ENCODE data around the gene SPO11.

SPO11 gene

DNA sequence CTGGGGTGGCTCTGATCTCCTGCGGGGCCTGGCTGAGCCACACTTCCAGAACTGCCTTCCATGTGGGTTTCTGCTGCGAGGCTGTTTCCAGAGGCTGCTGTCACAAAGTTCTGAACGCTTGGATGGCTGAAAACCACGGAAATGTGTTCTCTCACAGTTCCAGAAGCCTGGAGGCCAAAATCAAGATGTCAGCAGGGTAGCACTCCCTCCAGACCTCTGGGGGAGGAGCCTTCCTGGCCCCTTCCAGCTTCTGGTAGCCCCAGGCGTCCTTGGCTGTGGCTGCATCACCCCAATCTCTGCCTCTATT, 39.5 kb upstream of the SPO11 start:
- H3K36me3 ChIP-seq (ENCODE audit: control insufficient read depth, insufficient read depth, low read length), result no peaks in the 10 kb centered on the region
- no peak for DNase-seq
- no peaks in the 10 kb centered on the region for H3K9me3 ChIP-seq (ENCODE audit: control insufficient read depth, low read length)
- peaks cover 3% of the 10 kb centered on the region for H3K27me3 ChIP-seq (replicated peaks; ENCODE audit: control insufficient read depth, insufficient read depth, low read length, poor library complexity, severe bottlenecking)
- no peaks in the 10 kb centered on the region for H3K4me1 ChIP-seq (ENCODE audit: control insufficient read depth, insufficient read depth, low read length, poor library complexity, severe bottlenecking)
- H3K4me3 ChIP-seq (ENCODE audit: insufficient read depth, low read depth, low read length, poor library complexity, severe bottlenecking), result no peak overlapping the region
- no peak overlapping the region for H3K27ac ChIP-seq (ENCODE audit: insufficient read depth, low read length, poor library complexity, severe bottlenecking)

DNA sequence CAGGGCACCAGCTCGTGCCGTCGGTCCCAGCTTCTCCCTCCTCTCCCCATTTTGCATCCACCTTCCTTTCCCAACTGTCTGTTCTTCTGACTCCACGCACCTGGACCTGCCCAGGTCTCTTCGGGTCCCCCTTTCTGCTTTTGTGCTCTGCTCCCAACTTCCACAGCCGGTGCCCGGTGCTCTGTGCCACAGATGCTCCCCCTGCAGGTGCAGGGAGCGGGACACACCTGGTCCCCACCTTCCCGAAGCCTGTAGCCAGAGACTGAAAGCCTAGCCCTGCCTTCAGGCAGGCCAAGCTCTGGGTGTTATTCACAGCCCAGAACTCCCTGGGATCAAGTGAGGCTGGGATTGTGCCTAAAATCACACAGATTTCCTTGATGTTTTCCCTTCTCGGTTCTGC, 38.6 kb upstream of the SPO11 start:
- no peaks in the 10 kb centered on the region for H3K4me1 ChIP-seq (ENCODE audit: control insufficient read depth, insufficient read depth, low read length, poor library complexity, severe bottlenecking)
- DNase-seq, result no peak
- H3K4me3 ChIP-seq (ENCODE audit: insufficient read depth, low read depth, low read length, poor library complexity, severe bottlenecking), result no peak overlapping the region
- peaks cover 3% of the 10 kb centered on the region for H3K27me3 ChIP-seq (replicated peaks; ENCODE audit: control insufficient read depth, insufficient read depth, low read length, poor library complexity, severe bottlenecking)
- H3K36me3 ChIP-seq (ENCODE audit: control insufficient read depth, insufficient read depth, low read length), result no peaks in the 10 kb centered on the region
- H3K27ac ChIP-seq (ENCODE audit: insufficient read depth, low read length, poor library complexity, severe bottlenecking), result no peak overlapping the region
- no peaks in the 10 kb centered on the region for H3K9me3 ChIP-seq (ENCODE audit: control insufficient read depth, low read length)

DNA sequence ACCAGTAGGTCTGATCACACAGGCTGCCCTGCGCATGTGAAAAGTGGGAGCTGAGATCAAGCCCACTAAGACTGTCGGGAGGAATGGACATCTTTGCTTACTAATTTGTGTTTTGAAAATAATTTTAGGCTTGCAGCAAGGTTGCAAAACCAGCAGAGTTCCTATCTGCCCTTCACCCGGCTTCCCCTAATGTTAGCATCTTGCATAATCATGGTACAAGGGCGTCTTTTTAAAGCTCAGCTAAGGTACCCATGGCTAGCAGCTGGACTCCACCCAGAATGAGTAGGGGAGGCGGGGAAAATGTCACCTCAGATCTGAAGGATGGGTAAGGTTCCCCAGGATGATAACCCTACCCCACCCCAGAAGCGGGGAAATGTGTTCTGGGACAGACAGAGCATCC, 37.9 kb upstream of the SPO11 start:
- H3K4me1 ChIP-seq (ENCODE audit: control insufficient read depth, insufficient read depth, low read length, poor library complexity, severe bottlenecking), result no peaks in the 10 kb centered on the region
- DNase-seq, result no peak
- H3K27me3 ChIP-seq (replicated peaks; ENCODE audit: control insufficient read depth, insufficient read depth, low read length, poor library complexity, severe bottlenecking), result peaks cover 3% of the 10 kb centered on the region

DNA sequence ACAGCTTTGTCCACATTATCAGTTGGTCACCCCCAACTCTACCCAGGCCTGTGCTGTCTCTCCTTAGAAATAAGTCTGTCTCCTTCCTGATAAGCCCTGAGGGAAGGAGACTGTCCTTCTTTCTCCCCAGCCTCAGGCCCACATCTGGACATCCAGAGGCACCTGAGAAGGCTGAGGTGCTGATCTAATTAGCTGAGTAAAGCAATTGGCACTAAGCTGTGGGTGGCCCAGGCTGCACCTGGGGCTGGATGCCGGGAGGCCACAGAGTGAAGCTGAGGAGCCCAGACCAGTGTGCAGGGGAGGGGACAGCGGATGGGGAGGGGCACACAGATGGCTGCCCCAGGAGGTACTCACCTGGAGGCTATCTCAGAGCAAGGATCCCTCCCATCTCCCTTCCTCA, 37.0 kb upstream of the SPO11 start:
- Histone ChIP-seq H3K27me3 (replicated peaks; ENCODE audit: control insufficient read depth, insufficient read depth, low read length, poor library complexity, severe bottlenecking) (peaks cover 3% of the 10 kb centered on the region), H3K4me3 (ENCODE audit: insufficient read depth, low read depth, low read length, poor library complexity, severe bottlenecking) (no peak overlapping the region)

More for the DNA sequence above, 37.9 kb upstream of the SPO11 start:
- no peaks in the 10 kb centered on the region for H3K9me3 ChIP-seq (ENCODE audit: control insufficient read depth, low read length)
- no peak overlapping the region for H3K4me3 ChIP-seq (ENCODE audit: insufficient read depth, low read depth, low read length, poor library complexity, severe bottlenecking)
- no peaks in the 10 kb centered on the region for H3K36me3 ChIP-seq (ENCODE audit: control insufficient read depth, insufficient read depth, low read length)
- no peak overlapping the region for H3K27ac ChIP-seq (ENCODE audit: insufficient read depth, low read length, poor library complexity, severe bottlenecking)

DNA sequence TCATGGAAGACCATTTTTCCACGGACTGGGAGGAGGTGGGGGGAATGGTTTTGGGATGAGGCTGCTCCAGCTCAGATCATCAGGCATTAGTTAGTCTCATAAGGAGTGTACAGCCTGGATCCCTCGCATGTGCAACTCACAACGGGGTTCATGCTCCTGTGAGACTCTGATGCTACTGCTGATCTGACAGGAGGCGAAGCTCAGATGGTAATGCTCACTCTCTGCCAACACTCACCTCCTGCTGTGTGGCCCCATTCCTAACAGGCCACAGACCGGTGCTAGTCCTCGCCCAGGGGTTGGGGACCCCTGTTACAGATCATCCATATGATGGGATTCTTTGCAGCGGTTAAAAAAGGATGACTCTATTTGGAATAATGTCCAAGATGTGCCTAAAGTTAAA, 35.6 kb upstream of the SPO11 start:
- H3K4me1 ChIP-seq (ENCODE audit: control insufficient read depth, insufficient read depth, low read length, poor library complexity, severe bottlenecking), result no peaks in the 10 kb centered on the region
- no peaks in the 10 kb centered on the region for H3K36me3 ChIP-seq (ENCODE audit: control insufficient read depth, insufficient read depth, low read length)
- no peak overlapping the region for H3K4me3 ChIP-seq (ENCODE audit: insufficient read depth, low read depth, low read length, poor library complexity, severe bottlenecking)
- no peaks in the 10 kb centered on the region for H3K27me3 ChIP-seq (replicated peaks; ENCODE audit: control insufficient read depth, insufficient read depth, low read length, poor library complexity, severe bottlenecking)
- H3K27ac ChIP-seq (ENCODE audit: insufficient read depth, low read length, poor library complexity, severe bottlenecking), result no peak overlapping the region
- no peak for DNase-seq
- H3K9me3 ChIP-seq (ENCODE audit: control insufficient read depth, low read length), result no peaks in the 10 kb centered on the region

More for the DNA sequence above, 37.0 kb upstream of the SPO11 start:
- no peak for DNase-seq
- no peaks in the 10 kb centered on the region for H3K4me1 ChIP-seq (ENCODE audit: control insufficient read depth, insufficient read depth, low read length, poor library complexity, severe bottlenecking)
- no peaks in the 10 kb centered on the region for H3K9me3 ChIP-seq (ENCODE audit: control insufficient read depth, low read length)
- no peaks in the 10 kb centered on the region for H3K36me3 ChIP-seq (ENCODE audit: control insufficient read depth, insufficient read depth, low read length)
- H3K27ac ChIP-seq (ENCODE audit: insufficient read depth, low read length, poor library complexity, severe bottlenecking), result no peak overlapping the region

DNA sequence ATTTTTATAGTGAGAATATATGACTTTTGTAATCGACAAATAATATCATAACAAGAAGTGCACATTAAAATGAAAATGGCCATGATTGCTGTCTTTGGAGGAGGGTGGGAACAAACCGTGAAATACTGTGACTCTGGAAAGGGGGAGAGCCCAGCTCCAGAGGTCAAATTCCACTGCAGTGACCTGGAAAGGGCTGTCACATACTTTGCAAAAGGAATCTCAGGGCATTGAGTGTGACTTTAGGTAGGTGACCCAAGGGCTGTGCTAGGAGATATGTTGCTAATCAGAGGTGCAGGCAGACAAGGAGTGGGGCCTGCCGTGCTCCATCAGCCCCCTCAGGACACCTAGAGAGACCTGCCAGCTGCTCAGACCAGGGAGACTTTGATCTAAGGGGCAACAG, 35.1 kb upstream of the SPO11 start:
- no peak overlapping the region for H3K27ac ChIP-seq (ENCODE audit: insufficient read depth, low read length, poor library complexity, severe bottlenecking)
- no peaks in the 10 kb centered on the region for H3K27me3 ChIP-seq (replicated peaks; ENCODE audit: control insufficient read depth, insufficient read depth, low read length, poor library complexity, severe bottlenecking)
- H3K4me3 ChIP-seq (ENCODE audit: insufficient read depth, low read depth, low read length, poor library complexity, severe bottlenecking), result no peak overlapping the region
- DNase-seq, result no peak
- H3K4me1 ChIP-seq (ENCODE audit: control insufficient read depth, insufficient read depth, low read length, poor library complexity, severe bottlenecking), result no peaks in the 10 kb centered on the region
- no peaks in the 10 kb centered on the region for H3K36me3 ChIP-seq (ENCODE audit: control insufficient read depth, insufficient read depth, low read length)
- H3K9me3 ChIP-seq (ENCODE audit: control insufficient read depth, low read length), result no peaks in the 10 kb centered on the region

DNA sequence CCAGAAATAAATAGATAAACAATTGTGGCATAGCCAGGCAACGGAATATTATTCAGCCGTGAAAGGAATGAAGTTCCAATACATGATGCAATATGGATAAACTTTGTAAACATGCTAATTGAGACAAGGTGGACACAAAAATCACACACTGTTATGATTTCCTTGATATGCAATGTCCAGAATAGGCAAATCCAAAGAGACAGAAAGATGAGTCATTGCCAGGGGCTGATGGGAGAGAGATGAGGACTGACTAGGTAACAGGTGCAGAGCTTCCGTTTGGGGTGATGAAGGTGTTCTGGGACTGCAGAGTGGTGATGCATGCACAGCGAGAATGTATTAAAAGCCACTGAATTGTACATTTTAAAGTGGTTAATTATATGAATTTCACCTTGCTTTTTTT, 31.1 kb upstream of the SPO11 start:
- H3K4me3 ChIP-seq (ENCODE audit: insufficient read depth, low read depth, low read length, poor library complexity, severe bottlenecking), result no peak overlapping the region
- H3K27me3 ChIP-seq (replicated peaks; ENCODE audit: control insufficient read depth, insufficient read depth, low read length, poor library complexity, severe bottlenecking), result no peaks in the 10 kb centered on the region
- no peaks in the 10 kb centered on the region for H3K9me3 ChIP-seq (ENCODE audit: control insufficient read depth, low read length)
- no peak overlapping the region for H3K27ac ChIP-seq (ENCODE audit: insufficient read depth, low read length, poor library complexity, severe bottlenecking)
- H3K36me3 ChIP-seq (ENCODE audit: control insufficient read depth, insufficient read depth, low read length), result no peaks in the 10 kb centered on the region
- no peak for DNase-seq
- no peaks in the 10 kb centered on the region for H3K4me1 ChIP-seq (ENCODE audit: control insufficient read depth, insufficient read depth, low read length, poor library complexity, severe bottlenecking)

DNA sequence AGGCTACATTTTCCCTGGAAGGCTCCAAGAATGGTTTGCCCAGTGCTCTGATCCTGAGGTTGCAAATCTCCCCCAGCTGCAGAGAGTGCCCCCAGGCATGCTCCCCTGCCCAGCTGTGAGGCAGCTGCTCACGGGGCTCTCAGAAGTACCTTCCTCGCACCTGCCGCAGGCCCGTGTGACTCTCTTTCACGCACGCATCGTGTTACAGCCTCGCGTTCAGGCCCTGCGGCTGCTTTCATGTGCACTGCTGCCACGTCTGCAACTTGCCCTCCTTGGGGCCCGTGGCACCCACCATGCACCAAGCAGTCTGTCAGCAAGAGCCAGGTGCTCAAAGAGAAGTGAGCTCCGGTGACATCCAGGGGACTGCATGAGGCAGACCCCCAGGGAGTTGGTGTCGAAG, 28.6 kb upstream of the SPO11 start:
- Histone ChIP-seq H3K4me3 (ENCODE audit: insufficient read depth, low read depth, low read length, poor library complexity, severe bottlenecking) (no peak overlapping the region), H3K9me3 (ENCODE audit: control insufficient read depth, low read length) (no peaks in the 10 kb centered on the region), H3K4me1 (ENCODE audit: control insufficient read depth, insufficient read depth, low read length, poor library complexity, severe bottlenecking) (no peaks in the 10 kb centered on the region), H3K36me3 (ENCODE audit: control insufficient read depth, insufficient read depth, low read length) (no peaks in the 10 kb centered on the region), H3K27me3 (replicated peaks; ENCODE audit: control insufficient read depth, insufficient read depth, low read length, poor library complexity, severe bottlenecking) (no peaks in the 10 kb centered on the region), H3K27ac (ENCODE audit: insufficient read depth, low read length, poor library complexity, severe bottlenecking) (no peak overlapping the region)
- no peak for DNase-seq

DNA sequence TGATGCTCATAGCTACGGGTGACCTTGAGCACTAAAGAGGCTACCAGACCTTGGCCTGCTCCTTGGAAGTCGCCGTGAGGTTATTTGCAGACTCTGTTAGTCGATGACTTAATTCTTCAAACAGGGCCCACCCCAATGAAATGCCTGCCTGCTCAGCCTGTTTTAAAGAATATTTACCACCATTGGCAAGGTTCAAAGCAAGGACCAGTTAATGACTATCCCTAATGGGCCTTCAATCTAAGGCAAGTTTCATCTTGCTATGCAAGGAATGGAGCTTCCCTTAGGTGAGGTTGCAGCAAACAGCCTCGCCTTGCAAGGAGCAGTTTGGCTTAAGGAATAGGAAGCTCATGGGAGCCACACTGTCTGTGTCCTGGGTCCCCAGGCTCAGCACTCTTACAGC, 22.9 kb upstream of the SPO11 start:
- no peak for DNase-seq
- Histone ChIP-seq H3K4me1 (ENCODE audit: control insufficient read depth, insufficient read depth, low read length, poor library complexity, severe bottlenecking) (no peaks in the 10 kb centered on the region), H3K9me3 (ENCODE audit: control insufficient read depth, low read length) (no peaks in the 10 kb centered on the region), H3K4me3 (ENCODE audit: insufficient read depth, low read depth, low read length, poor library complexity, severe bottlenecking) (no peak overlapping the region), H3K36me3 (ENCODE audit: control insufficient read depth, insufficient read depth, low read length) (no peaks in the 10 kb centered on the region), H3K27ac (ENCODE audit: insufficient read depth, low read length, poor library complexity, severe bottlenecking) (no peak overlapping the region), H3K27me3 (replicated peaks; ENCODE audit: control insufficient read depth, insufficient read depth, low read length, poor library complexity, severe bottlenecking) (peaks cover 4% of the 10 kb centered on the region)

DNA sequence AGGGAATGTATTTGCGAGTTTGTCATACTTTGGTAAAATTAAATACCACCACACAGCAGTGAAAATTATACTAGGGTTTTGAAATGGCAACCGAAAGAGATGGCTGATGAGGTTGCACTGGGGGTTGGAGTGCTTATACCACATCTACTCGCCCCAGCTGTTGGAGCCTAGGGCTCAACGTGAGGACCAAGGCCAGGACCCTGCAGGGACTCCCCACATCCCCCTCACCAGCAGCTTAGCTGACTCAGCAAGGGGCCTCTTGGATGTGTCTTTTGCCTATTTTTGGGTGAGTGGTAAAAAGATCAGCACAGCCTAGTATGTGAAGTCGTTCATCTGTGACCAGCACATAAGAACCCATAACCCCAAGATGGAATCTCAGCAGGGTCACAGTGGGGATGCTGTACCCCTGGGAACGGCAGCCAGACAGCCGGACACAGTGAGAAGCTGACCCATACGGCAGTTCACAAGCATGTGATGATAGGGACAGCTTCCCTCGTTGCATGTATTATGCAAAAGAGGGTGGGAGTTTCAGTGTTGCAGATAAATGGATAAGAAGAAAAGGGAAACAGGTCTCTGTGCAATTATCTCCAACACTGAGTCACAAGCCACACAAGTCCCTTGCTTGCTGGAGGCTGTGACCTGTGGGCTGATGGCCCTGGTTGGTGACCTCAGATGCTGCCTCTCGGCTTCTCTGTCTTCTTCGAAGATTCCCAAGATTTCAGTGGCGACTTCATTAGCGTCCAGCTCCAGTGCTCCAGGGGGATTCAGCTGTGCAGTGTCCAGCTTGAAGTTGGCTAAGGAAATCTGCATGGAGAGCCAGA, 20.9 kb upstream of the SPO11 start:
- Histone ChIP-seq H3K9me3 (ENCODE audit: control insufficient read depth, low read length) (no peaks in the 10 kb centered on the region), H3K36me3 (ENCODE audit: control insufficient read depth, insufficient read depth, low read length) (no peaks in the 10 kb centered on the region), H3K4me1 (ENCODE audit: control insufficient read depth, insufficient read depth, low read length, poor library complexity, severe bottlenecking) (no peaks in the 10 kb centered on the region), H3K27ac (ENCODE audit: insufficient read depth, low read length, poor library complexity, severe bottlenecking) (no peak overlapping the region), H3K4me3 (ENCODE audit: insufficient read depth, low read depth, low read length, poor library complexity, severe bottlenecking) (no peak overlapping the region), H3K27me3 (replicated peaks; ENCODE audit: control insufficient read depth, insufficient read depth, low read length, poor library complexity, severe bottlenecking) (peaks cover 4% of the 10 kb centered on the region)
- DNase-seq, result no peak

Data from effector memory CD4-positive, alpha-beta T cell (primary cell).